Mesothelial cell of epicardium (in vitro differentiated cells): ENCODE measurements around the gene PLEKHG5. TPM values are rescaled to one million over a fixed set of nuclear protein-coding genes. Genes with fewer than 3 reads are reported as not detected.

Experiments used
- DNase-seq, 2 experiments: peaks; one replicate each; pipeline ENCODE4 v3.0.0; 2021; ENCODE audit warnings: low spot score in 2 of 2; ENCODE audit not compliant: unreplicated experiment in 2 of 2
- H3K27ac Mint-ChIP-seq: 2 replicates; pipeline ENCODE4 v1.8.0; 2021; ENCODE audit warnings: mixed read lengths
- H3K27me3 Mint-ChIP-seq: 2 replicates; pipeline ENCODE4 v1.8.0; 2021; ENCODE audit warnings: low read depth, mixed read lengths
- H3K36me3 Mint-ChIP-seq: 2 replicates; pipeline ENCODE4 v1.8.0; 2021; ENCODE audit warnings: mixed read lengths
- H3K4me1 Mint-ChIP-seq: 2 replicates; pipeline ENCODE4 v1.8.0; 2021; ENCODE audit warnings: mixed read lengths
- H3K4me3 Mint-ChIP-seq: 2 replicates; pipeline ENCODE4 v1.8.0; 2021; ENCODE audit warnings: mild to moderate bottlenecking, moderate library complexity, mixed read lengths
- H3K9me3 Mint-ChIP-seq: 2 replicates; pipeline ENCODE4 v1.8.0; 2021; ENCODE audit warnings: mixed read lengths
- CTCF ChIP-seq: fragments of 200-600 bp; sonication (generic); IDR thresholded peaks from one replicate; pipeline ENCODE4 v1.5.0; 2021; ENCODE audit warnings: antibody characterized with exemption; ENCODE audit not compliant: unreplicated experiment
- total RNA-seq: library from RNA; stranded (reverse); gene quantifications from 3 replicates; pipeline ENCODE4 v1.2.1, GENCODE V29; 2021

PLEKHG5 gene
- total RNA-seq, 1 donor from 2014 or later, result 51.2 TPM

GRCh38 chr1:6509919-6510291, 18.4 kb upstream of the PLEKHG5 start:
- Mint-ChIP-seq H3K27ac (no peak overlapping the region), H3K36me3 (no peaks in the 10 kb centered on the region), H3K27me3 (no peaks in the 10 kb centered on the region), H3K9me3 (no peaks in the 10 kb centered on the region), H3K4me1 (peaks cover 25% of the 10 kb centered on the region), H3K4me3 (no peak overlapping the region)
- no peak for TF ChIP-seq CTCF
- no peak for DNase-seq

- no peak overlapping the region for H3K4me3 Mint-ChIP-seq
- H3K27me3 Mint-ChIP-seq, result no peaks in the 10 kb centered on the region
Observed at GRCh38 chr1:6509220-6509918, 17.9 kb upstream of the PLEKHG5 start.

GRCh38 chr1:6508816-6509189, 17.3 kb upstream of the PLEKHG5 start:
- H3K27ac Mint-ChIP-seq, result no peak overlapping the region
- no peak for DNase-seq

More at GRCh38 chr1:6509220-6509918, 17.9 kb upstream of the PLEKHG5 start:
- Mint-ChIP-seq H3K9me3 (no peaks in the 10 kb centered on the region), H3K27ac (no peak overlapping the region), H3K36me3 (no peaks in the 10 kb centered on the region), H3K4me1 (peaks cover 25% of the 10 kb centered on the region)
- no peak for DNase-seq
- TF ChIP-seq CTCF, result no peak

GRCh38 chr1:6508154-6508815, 16.8 kb upstream of the PLEKHG5 start:
- no peak for TF ChIP-seq CTCF
- Mint-ChIP-seq H3K27ac (no peak overlapping the region), H3K4me3 (no peak overlapping the region)

More at GRCh38 chr1:6508816-6509189, 17.3 kb upstream of the PLEKHG5 start:
- no peaks in the 10 kb centered on the region for H3K9me3 Mint-ChIP-seq
- peaks cover 25% of the 10 kb centered on the region for H3K4me1 Mint-ChIP-seq
- H3K36me3 Mint-ChIP-seq, result no peaks in the 10 kb centered on the region
- no peaks in the 10 kb centered on the region for H3K27me3 Mint-ChIP-seq
- TF ChIP-seq CTCF, result no peak
- no peak overlapping the region for H3K4me3 Mint-ChIP-seq

GRCh38 chr1:6507461-6507911, 16.0 kb upstream of the PLEKHG5 start:
- Mint-ChIP-seq H3K9me3 (no peaks in the 10 kb centered on the region), H3K27me3 (no peaks in the 10 kb centered on the region), H3K36me3 (no peaks in the 10 kb centered on the region), H3K4me3 (no peak overlapping the region), H3K27ac (no peak overlapping the region), H3K4me1 (peaks cover 15% of the 10 kb centered on the region)
- TF ChIP-seq CTCF, result no peak
- no peak for DNase-seq

More at GRCh38 chr1:6508154-6508815, 16.8 kb upstream of the PLEKHG5 start:
- DNase-seq, result no peak
- H3K4me1 Mint-ChIP-seq, result peaks cover 23% of the 10 kb centered on the region
- no peaks in the 10 kb centered on the region for H3K36me3 Mint-ChIP-seq
- no peaks in the 10 kb centered on the region for H3K9me3 Mint-ChIP-seq
- H3K27me3 Mint-ChIP-seq, result no peaks in the 10 kb centered on the region
